ENCODE measurements around the gene P3H2.

- TF ChIP-seq, protein P1, sequence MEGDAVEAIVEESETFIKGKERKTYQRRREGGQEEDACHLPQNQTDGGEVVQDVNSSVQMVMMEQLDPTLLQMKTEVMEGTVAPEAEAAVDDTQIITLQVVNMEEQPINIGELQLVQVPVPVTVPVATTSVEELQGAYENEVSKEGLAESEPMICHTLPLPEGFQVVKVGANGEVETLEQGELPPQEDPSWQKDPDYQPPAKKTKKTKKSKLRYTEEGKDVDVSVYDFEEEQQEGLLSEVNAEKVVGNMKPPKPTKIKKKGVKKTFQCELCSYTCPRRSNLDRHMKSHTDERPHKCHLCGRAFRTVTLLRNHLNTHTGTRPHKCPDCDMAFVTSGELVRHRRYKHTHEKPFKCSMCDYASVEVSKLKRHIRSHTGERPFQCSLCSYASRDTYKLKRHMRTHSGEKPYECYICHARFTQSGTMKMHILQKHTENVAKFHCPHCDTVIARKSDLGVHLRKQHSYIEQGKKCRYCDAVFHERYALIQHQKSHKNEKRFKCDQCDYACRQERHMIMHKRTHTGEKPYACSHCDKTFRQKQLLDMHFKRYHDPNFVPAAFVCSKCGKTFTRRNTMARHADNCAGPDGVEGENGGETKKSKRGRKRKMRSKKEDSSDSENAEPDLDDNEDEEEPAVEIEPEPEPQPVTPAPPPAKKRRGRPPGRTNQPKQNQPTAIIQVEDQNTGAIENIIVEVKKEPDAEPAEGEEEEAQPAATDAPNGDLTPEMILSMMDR (IDR thresholded peaks at IDR 0.05), result no peak
- TF ChIP-seq EZH2 (IDR thresholded peaks at IDR 0.05; ENCODE audit: borderline replicate concordance, insufficient read depth, low read depth, low read length, poor library complexity, severe bottlenecking), result no peak
These were observed 686 bp upstream of the P3H2 start for GRCh38 chr3:190121383-190121782.

All from B cell (primary cell).